OCI-LY3 (cell line): ENCODE results near the gene SPA17.

Source experiments
- CTCF ChIP-seq: fragments of 200-600, 300-600 bp; sonication (generic); IDR thresholded peaks from 2 replicates; pipeline ENCODE4 v1.5.1; 2014; ENCODE audit warnings: antibody characterized with exemption, low read length, low read depth
- EZH2phosphoT487 ChIP-seq: fragments of 200-600 bp; shearing (Covaris generic); IDR thresholded peaks from 2 replicates; pipeline ENCODE4 v1.6.1; 2018; ENCODE audit warnings: antibody characterized with exemption, mixed run types, low read depth

- TF ChIP-seq EZH2phosphoT487 (no peak), CTCF (no peak)
Observed at GRCh38 chr11:124640666-124641065, 33.0 kb upstream of the SPA17 start.
